HG02610 (cell line): Measurements from ENCODE around the gene ARHGAP33.
"Not testable (repeated sequence)": the region's sequence is repeated elsewhere in the genome, so short reads cannot be mapped to it uniquely, and the experiment has no call there.

ENCODE experiments used
- ATAC-seq: cut with Tn5 transposase; IDR thresholded peaks from one replicate; pipeline ENCODE4 v1.9.1; 2021; ENCODE audit warnings: mild to moderate bottlenecking, moderate library complexity; ENCODE audit not compliant: unreplicated experiment

ARHGAP33 gene

GRCh38 chr19:35755550-35756376, 19.6 kb upstream of the ARHGAP33 start:
- no peak for ATAC-seq

DNA sequence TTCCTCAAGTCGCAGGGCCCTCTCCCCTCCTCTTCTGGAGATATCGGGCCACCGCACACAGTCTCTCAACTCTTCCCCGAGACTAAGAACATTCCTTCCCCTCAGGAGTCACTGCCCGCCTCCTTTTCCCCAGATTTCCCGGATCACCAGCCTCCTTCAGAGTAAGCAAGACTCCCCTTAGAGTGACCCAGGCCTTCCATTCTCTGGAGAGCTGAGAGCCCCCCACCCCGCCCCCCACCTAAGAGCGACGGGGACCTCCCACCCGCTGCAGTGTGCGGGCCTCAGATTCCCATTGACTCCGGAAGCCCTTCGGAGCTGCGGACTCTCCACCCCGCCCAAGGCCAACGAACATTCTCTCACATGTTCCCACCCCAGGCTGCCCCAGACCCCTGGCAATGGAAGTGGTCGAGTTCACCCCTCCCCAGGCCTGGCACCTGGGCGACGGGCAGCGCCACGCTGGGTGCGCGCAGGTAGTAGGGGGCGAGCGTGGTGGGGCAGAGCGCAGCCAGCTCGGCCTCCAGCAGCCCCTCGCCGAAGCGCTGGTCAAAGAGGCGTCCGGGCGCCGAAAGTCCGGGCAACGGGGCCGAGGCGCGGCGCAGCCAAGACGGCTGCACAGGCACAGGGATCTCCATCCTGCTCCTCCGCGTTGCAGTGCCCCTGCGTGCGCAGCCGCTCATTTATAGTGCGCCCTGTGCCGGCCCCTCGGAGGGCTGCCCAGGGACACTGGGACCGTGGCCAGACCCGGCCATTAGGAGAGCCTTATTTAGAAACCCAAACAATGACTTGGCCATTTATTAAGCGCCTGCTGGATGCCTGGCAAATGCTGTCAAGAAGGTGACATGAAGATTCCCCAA, 18.8 kb upstream of the ARHGAP33 start, which contains the start of gene HSPB6:
Gene HSPB6 (minus strand): TSS at position 653 of the 854 bp plus-strand sequence. CDS start 21 bp downstream, at position 632.
- ATAC-seq, result no peak

GRCh38 chr19:35757231-35757748, 18.1 kb upstream of the ARHGAP33 start:
- no peak for ATAC-seq

DNA sequence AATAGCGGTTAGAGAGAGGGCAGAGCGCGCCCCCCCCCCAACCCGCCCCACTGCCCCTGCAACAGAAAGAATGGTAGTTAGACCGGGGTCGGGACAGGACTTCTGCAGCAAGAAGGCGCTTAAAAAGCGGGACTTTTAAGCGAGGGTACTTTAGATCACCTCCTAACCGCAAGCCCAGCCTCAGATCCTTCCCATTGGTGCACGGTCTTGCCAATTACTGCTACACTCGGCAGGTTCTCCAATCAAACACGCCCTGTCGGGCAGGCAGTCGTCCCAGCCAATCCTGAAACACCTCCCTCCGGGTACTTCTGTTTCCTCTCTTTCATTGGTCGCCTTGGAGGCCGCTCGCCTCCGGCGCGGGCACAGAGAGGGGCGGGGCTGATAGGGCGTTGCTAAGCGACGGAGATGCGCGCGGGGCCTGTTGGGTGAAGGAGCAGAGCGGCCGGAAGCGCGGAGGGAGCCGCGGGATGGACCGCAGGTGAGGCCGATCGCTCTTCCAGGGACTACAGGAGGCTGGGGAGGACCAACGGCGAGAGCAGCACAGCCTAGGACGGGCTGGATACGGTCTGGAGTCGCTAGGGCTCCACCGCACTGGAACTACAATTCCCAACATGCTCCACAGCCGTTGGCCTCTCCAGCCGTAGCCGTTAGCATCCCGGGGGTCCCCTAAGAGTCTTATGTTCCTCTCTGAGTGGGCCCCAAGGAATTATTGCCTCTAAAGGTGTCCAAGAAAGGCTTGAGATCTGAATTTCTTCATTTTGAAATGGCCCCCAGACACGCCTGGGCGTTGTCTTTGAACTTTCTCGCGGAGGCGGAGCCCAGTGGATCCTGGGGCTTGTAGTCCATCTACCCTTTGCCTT, 17.4 kb upstream of the ARHGAP33 start, which contains the start of gene PROSER3:
Gene PROSER3 (plus strand): TSS at position 428 of the 860 bp plus-strand sequence. CDS start 40 bp downstream, at position 468.
- peak; percentile 96 for ATAC-seq

GRCh38 chr19:35759697-35760096, 15.7 kb upstream of the ARHGAP33 start:
- no peak for ATAC-seq

DNA sequence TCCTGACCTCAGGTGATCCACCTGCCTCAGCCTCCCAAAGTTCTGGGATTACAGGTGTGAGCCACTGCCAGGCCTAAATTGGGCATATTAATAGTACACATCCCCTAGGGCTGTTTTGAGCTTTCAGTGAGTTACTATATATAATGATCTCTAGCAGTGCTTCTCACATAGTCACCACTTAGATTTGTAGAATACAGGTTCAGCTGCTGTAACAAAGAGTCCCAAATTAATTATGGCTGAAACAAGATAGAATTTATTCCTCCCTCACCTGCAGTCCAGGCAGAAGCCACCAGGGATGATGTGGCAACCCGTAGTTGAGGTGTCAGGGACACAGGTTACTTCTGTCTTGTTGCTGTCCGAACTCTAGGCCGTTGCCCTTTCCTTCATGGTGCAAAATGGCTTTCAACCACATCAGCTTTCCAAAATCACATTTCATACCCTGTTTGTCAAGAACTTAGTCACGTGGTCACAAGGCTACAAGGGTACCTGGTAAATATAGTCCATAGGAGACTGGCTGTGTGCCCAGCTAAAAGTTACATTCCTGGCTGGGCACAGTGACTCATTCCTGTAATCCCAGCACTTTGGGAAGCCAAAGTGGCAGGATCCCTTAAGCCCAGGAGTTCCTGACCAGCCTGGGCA, 14.5 kb upstream of the ARHGAP33 start:
- no peak for ATAC-seq

DNA sequence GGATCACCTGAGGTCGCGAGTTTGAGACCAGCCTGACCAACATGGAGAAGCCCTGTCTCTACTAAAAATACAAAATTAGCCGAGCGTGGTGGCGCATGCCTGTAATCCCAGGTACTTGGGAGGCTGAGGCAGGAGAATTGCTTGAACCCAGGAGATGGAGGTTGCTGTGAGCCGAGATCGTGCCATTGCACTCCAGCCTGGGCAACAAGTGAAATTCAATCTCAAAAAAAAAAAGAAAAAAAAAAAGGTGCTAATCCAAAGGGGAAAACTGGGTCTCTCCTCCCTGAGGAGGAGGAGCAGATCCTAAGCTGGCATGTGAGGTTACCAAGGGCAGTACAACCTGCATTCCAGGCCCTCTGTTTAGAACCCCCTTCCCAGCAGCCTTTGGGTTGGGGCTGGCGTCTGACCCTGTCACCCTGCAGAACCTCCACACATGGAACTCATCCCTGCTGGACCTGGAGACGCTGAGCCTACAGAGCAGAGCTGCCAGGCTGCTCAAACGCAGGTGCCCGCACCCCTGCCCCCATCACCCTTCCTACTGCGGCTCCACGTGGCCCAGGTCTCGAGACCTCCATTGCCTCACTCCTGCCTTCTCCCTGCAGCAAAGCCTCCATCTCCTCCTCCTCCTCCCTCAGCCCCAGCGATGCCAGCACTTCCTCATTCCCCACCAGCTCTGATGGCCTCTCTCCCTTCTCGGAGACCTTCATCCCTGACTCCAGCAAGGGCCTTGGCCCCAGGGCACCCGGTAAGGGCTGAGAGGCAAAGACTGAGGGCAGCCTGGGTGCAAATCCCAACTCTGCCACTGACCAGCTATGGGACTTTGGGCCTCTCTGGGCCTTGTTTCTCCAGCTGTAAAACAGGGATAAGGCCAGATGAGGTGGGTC, 10.7 kb upstream of the ARHGAP33 start:
- no peak for ATAC-seq

DNA sequence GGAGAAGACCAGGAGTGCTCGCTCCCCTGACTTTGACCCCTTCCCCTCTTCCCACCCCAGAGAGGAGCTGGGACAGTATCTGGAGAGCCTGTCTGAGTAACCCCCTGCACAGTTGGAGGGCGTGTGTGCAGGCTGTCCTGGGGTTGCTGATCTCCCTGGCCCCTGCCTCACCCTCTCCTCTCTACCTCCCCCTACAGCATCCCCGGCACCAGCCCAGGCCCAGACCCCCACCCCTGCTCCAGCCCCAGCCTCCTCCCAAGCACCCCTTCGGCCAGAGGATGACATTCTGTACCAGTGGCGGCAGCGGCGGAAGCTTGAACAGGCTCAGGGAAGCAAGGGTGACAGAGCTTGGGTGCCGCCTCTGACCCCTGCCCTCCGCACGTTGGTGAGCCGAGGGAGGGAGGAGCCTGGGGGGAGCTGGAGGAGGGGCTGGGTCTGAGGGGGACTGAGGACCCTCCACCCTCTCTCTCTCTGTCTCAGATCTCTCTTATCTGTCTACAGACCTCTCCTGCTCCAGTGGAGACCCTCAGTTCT, 8.7 kb upstream of the ARHGAP33 start:
- ATAC-seq, result no peak

DNA sequence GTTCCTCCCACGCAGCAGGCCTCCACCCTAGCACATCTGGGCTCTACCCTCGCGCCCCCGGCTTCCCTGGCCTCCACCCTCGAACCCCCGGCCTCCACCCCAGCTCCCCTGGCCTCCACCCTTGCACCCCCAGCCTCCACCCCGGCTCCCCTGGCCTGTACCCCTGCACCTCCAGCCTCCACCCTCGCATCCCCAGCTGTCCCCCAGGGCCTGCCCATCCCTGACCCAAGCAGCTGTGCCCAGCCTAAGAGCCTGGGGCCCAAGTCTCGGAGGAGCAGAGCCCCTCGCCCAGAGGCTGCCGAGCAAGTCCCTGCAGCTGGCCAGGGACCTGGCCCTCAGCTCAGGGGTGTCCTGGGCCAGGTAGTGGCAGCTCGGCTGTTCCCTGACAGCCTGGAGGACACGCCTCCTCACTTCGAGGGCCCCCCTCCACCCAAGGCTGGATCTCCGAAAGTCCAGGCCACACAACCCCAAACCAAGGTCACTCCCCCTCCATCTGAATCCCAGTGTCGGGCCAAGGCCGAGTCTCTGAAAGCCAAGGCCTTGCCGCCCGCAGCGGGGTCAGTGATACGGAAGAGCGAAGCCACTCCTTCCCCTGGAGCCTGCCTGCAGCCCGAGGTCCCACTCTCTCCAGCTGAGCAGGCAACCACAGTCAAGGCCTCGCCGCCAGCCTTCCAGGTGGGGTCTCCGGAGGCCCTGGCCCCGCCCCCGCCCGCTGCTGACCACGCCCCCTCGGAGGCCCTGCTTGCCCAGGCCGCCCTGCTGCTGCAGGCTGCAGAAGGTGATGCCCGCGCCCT, 7.9 kb upstream of the ARHGAP33 start:
- no peak for ATAC-seq

- no peak for ATAC-seq
Observed at GRCh38 chr19:35768082-35768421, 7.3 kb upstream of the ARHGAP33 start.

- not testable (repeated sequence) for ATAC-seq
Observed at GRCh38 chr19:35772362-35772761, 3.0 kb upstream of the ARHGAP33 start.

GRCh38 chr19:35773020-35773806, 2.2 kb upstream of the ARHGAP33 start:
- no peak for ATAC-seq

DNA sequence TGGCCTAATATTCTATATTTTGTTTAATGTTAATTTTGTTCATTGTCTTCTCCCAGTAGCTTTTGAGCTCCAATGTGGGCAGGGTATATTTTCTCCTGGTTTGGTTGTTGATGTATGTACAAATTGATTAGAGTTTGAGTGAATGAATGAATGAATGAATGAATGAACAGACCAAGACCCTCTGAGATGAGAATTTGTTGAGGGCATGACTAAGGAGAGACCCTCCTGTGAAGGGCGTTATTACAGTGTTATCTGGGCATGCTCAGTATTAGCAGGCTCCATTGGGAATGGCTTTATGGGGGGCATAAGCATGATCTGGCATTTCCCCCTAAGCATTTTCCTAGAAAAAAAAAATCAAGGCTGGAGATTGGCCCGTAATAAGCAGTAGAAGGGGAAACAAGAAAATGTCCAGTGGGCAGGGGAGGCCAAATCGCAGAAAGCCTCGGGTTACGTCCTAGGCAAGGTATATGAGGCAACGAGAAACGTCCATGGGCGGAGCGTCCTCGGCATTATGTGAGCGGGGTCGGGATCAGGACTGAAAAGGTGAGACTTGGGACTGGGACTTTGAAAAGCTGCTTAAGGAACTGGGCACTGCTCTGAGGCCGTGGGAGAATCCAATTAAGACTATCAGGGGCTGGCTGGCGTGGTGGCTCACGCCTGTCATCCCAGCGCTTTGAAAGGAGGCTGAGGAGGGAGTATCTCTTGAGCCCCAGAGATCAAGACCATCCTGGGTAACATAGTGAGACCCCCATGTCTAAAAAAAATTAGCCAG, 904 bp upstream of the ARHGAP33 start:
- no peak for ATAC-seq

GRCh38 chr19:35775046-35775297, 392 bp upstream of the ARHGAP33 start:
- ATAC-seq, result no peak

DNA sequence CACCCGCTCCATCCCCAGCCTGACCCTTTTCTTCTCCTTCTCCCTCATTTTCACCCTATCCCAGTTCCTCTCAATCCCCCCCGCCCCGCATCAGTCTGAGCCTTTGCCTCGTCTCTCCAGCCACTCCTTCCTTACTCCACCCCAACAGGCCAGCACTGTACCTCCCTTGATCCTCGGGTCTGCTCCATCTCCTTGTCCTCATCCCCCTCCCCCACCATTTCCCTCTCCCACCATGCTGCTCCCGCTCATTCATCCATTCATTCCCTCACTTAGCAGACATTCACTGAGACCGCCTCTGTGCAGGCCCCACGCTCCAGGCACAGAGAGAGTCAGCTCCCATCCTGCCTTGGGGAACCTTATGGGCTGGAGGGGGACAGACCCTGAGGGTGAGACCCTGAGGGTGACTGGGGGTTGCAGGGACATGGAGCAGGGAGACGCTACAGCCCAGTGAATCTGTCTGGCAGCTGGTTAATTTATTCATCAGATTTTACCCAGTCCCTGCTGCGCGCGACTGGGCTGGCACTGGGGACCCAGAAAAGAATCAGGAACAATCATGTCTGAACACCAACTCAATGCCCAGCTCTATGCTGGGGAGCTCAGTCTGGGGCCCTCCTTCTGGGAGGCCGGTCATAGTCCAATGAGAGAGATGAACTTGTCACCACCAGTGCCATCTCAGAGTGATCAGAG, 881 bp downstream of the ARHGAP33 start:
- ATAC-seq, result no peak
